ENCODE results near the gene MAGI3.

DNA sequence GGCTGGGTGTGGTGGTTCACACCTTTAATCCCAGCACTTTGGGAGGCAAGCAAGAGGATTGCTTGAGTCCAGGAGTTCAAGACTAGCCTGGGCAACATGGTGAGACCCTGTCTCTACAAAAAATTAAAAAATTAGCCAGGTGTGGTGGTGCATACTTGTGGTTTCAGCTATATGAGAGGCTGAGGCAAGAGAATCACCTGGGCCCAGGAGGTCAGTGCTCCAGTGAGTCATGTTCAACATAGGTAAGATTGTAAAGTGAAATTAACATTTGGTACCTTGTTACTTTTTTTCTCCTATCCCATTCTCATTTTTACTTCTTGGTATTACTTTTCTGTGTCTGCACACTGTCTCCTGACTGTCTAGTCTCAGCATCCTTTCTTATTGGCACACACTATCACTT lies 19.0 kb downstream of the MAGI3 start:
- no peak for TF ChIP-seq POLR2A (IDR thresholded peaks at IDR 0.05)
- TF ChIP-seq CTCF (IDR thresholded peaks at IDR 0.05), result no peak
